ENCODE results near the gene METTL21C.
A peak's percentile ranks its signal among the peaks of the same experiment; 100 is the strongest.

DNA sequence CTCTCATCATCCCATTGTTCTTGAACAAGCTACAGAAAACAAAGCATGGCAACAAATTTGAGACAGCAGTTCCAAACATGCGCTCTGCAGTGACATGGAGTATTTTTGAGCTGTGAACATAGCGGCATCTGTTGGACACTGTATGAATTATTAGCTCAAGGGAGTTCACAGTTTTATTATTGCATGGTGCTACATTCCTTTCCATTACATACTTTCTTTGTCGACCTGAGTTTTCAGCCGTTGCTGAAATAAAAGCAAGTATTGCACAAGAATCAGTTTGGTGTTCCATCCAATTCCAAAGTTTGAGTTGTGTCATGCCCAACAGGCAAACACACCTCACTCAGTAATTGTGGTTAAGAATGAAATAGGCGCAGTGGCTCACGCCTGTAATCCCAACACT lies 30.1 kb upstream of the METTL21C start:
- TF ChIP-seq, protein P1, sequence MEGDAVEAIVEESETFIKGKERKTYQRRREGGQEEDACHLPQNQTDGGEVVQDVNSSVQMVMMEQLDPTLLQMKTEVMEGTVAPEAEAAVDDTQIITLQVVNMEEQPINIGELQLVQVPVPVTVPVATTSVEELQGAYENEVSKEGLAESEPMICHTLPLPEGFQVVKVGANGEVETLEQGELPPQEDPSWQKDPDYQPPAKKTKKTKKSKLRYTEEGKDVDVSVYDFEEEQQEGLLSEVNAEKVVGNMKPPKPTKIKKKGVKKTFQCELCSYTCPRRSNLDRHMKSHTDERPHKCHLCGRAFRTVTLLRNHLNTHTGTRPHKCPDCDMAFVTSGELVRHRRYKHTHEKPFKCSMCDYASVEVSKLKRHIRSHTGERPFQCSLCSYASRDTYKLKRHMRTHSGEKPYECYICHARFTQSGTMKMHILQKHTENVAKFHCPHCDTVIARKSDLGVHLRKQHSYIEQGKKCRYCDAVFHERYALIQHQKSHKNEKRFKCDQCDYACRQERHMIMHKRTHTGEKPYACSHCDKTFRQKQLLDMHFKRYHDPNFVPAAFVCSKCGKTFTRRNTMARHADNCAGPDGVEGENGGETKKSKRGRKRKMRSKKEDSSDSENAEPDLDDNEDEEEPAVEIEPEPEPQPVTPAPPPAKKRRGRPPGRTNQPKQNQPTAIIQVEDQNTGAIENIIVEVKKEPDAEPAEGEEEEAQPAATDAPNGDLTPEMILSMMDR (conservative IDR thresholded peaks at IDR 0.05; ENCODE audit: low read length) = peak; percentile 65
- TF ChIP-seq EZH2phosphoT487 (IDR thresholded peaks at IDR 0.05; ENCODE audit: borderline replicate concordance) = no peak
